Calu3 (cell line): Measurements from ENCODE around the gene NIFK. TPM values are rescaled to one million over a fixed set of nuclear protein-coding genes. Genes with fewer than 3 reads are reported as not detected.

Experiments used
- BruUV-seq: library from RNA; stranded (reverse); fragments of 400-500 nt; replicated peaks from 2 replicates; lab custom pipeline; 2021; lab: Mats Ljungman, UMichigan
- CTCF ChIA-PET: fragments of 300-600 bp; sonication (Branson Sonifier 250); formaldehyde crosslinking; loops from one replicate; lab custom pipeline; 2022; ENCODE audit warnings: antibody characterized with exemption; lab: Charles Lee
- DNase-seq: peaks from one replicate; pipeline ENCODE4 v3.0.0; 2022
- H3K27ac Mint-ChIP-seq: one replicate; pipeline ENCODE4 v1.8.0; 2022; ENCODE audit warnings: mixed read lengths; ENCODE audit not compliant: unreplicated experiment
- H3K27me3 Mint-ChIP-seq: one replicate; pipeline ENCODE4 v1.8.0; 2022; ENCODE audit warnings: mixed read lengths; ENCODE audit not compliant: unreplicated experiment
- H3K36me3 Mint-ChIP-seq: one replicate; pipeline ENCODE4 v1.8.0; 2022; ENCODE audit warnings: mild to moderate bottlenecking, moderate library complexity, mixed read lengths; ENCODE audit not compliant: insufficient read depth, unreplicated experiment
- H3K4me1 Mint-ChIP-seq: one replicate; pipeline ENCODE4 v1.8.0; 2022; ENCODE audit warnings: mild to moderate bottlenecking, low read depth, mixed read lengths; ENCODE audit not compliant: unreplicated experiment
- H3K4me3 Mint-ChIP-seq: one replicate; pipeline ENCODE4 v1.8.0; 2022; ENCODE audit warnings: mild to moderate bottlenecking, low read depth, moderate library complexity, mixed read lengths; ENCODE audit not compliant: unreplicated experiment
- H3K9me3 Mint-ChIP-seq: one replicate; pipeline ENCODE4 v1.8.0; 2022; ENCODE audit warnings: low read depth, mixed read lengths; ENCODE audit not compliant: unreplicated experiment
- CTCF ChIP-seq: fragments of 200-600 bp; IDR thresholded peaks from one replicate; pipeline ENCODE4 v1.8.0; 2022; ENCODE audit warnings: antibody characterized with exemption; ENCODE audit not compliant: unreplicated experiment
- intact Hi-C: fragments of 100-400 bp; cut with micrococcal nuclease; formaldehyde crosslinking; loops from one replicate; pipeline ENCODE4 v1.10.0; 2022; ENCODE audit not compliant: unreplicated experiment
- total RNA-seq: library from RNA; stranded (reverse); gene quantifications from 2 replicates; pipeline ENCODE4 v1.2.3, GENCODE V29; 2022

NIFK gene
- total RNA-seq, 1 experiment from 2014 or later, result 82.9 TPM

- CTCF ChIA-PET, result interaction anchor here (1.4 kb wide), 1 partner anchor 19 kb away, joined by 10 read pairs; the partner anchor contains the start of gene NIFK
- H3K36me3 Mint-ChIP-seq, result peaks cover 51% of the 10 kb centered on the region
- peak overlapping the region; percentile 79 for H3K4me3 Mint-ChIP-seq
- BruUV-seq, result no TSS peak
- H3K27me3 Mint-ChIP-seq, result no peaks in the 10 kb centered on the region
- H3K9me3 Mint-ChIP-seq, result no peaks in the 10 kb centered on the region
- peak overlapping the region; percentile 95 for H3K27ac Mint-ChIP-seq
- intact Hi-C loops, result no loop called here
- no peak for DNase-seq
- no peak for TF ChIP-seq CTCF
- peaks cover 8% of the 10 kb centered on the region for H3K4me1 Mint-ChIP-seq
Measured at GRCh38 chr2:121754851-121755236, 18.2 kb upstream of the NIFK start.

- no peaks in the 10 kb centered on the region for H3K36me3 Mint-ChIP-seq
- no peak overlapping the region for H3K27ac Mint-ChIP-seq
- H3K4me1 Mint-ChIP-seq, result peaks cover 13% of the 10 kb centered on the region
- H3K9me3 Mint-ChIP-seq, result no peaks in the 10 kb centered on the region
- CTCF ChIA-PET, result interaction anchor here (0.7 kb wide), 1 partner anchor 11 kb away, joined by 3 read pairs; the partner anchor contains the start of gene NIFK
- intact Hi-C loops, result no loop called here
- no peak for TF ChIP-seq CTCF
- H3K27me3 Mint-ChIP-seq, result no peaks in the 10 kb centered on the region
- H3K4me3 Mint-ChIP-seq, result no peak overlapping the region
- no TSS peak for BruUV-seq
- DNase-seq, result no peak
Measured at GRCh38 chr2:121748202-121748601, 11.5 kb upstream of the NIFK start.

GRCh38 chr2:121746071-121746578 lies 9.4 kb upstream of the NIFK start:
- no peak for DNase-seq
- Mint-ChIP-seq H3K27ac (peak overlapping the region; percentile 16), H3K4me3 (peak overlapping the region; percentile 33), H3K4me1 (peaks cover 13% of the 10 kb centered on the region), H3K36me3 (no peaks in the 10 kb centered on the region), H3K9me3 (no peaks in the 10 kb centered on the region), H3K27me3 (peaks cover 2% of the 10 kb centered on the region)
- intact Hi-C loops, result no loop called here
- CTCF ChIA-PET, result no interaction called here
- no peak for TF ChIP-seq CTCF
- no TSS peak for BruUV-seq

GRCh38 chr2:121741450-121741849 lies 4.8 kb upstream of the NIFK start:
- Mint-ChIP-seq H3K36me3 (peaks cover 16% of the 10 kb centered on the region), H3K9me3 (no peaks in the 10 kb centered on the region), H3K27me3 (peaks cover 12% of the 10 kb centered on the region), H3K27ac (no peak overlapping the region), H3K4me1 (peaks cover 9% of the 10 kb centered on the region), H3K4me3 (no peak overlapping the region)
- BruUV-seq, result no TSS peak
- CTCF ChIA-PET, result no interaction called here
- intact Hi-C loops, result no loop called here
- TF ChIP-seq CTCF, result no peak
- no peak for DNase-seq
